ENCODE results near the gene TARDBP.

Gene TARDBP

GRCh38 chr1:11012260-11013159, at the start of gene TARDBP:
Gene TARDBP, plus strand, starts transcription at chr1:11012654. Its CDS starts 1,074 bp downstream, at chr1:11013728.
- no peaks in the 10 kb centered on the region for H3K27me3 ChIP-seq (ENCODE audit: control insufficient read depth, insufficient read depth, low read length)
- H3K4me3 ChIP-seq (ENCODE audit: low read depth, low read length) = peak within 1 kb of the TSS; percentile 95
- no peaks in the 10 kb centered on the region for H3K9me3 ChIP-seq (ENCODE audit: control insufficient read depth, insufficient read depth, low read length)
- H3K36me3 ChIP-seq (ENCODE audit: control insufficient read depth, insufficient read depth, low read length) = peaks cover 41% of the 10 kb centered on the region
- H3K4me1 ChIP-seq (ENCODE audit: control insufficient read depth, insufficient read depth, low read length) = peaks cover 10% of the 10 kb centered on the region
- H3K27ac ChIP-seq (ENCODE audit: low read depth, low read length) = peak within 1 kb of the TSS; percentile 98
- H3K9ac ChIP-seq (ENCODE audit: low read depth, low read length) = peak within 1 kb of the TSS; percentile 100

- Histone ChIP-seq H3K4me1 (ENCODE audit: control insufficient read depth, insufficient read depth, low read length) (peaks cover 24% of the 10 kb centered on the region; the same call in 1 of the 2 replicates), H3K9me3 (ENCODE audit: control insufficient read depth, insufficient read depth, low read length) (no peaks in the 10 kb centered on the region), H3K36me3 (ENCODE audit: control insufficient read depth, insufficient read depth, low read length) (no peaks in the 10 kb centered on the region), H3K27ac (ENCODE audit: low read depth, low read length) (no peak overlapping the region), H3K9ac (ENCODE audit: low read depth, low read length) (no peak overlapping the region), H3K27me3 (ENCODE audit: control insufficient read depth, insufficient read depth, low read length) (no peaks in the 10 kb centered on the region), H3K4me3 (ENCODE audit: low read depth, low read length) (no peak overlapping the region)
These were observed 46.8 kb upstream of the TARDBP start for GRCh38 chr1:10965546-10966226.

- Histone ChIP-seq H3K27me3 (ENCODE audit: control insufficient read depth, insufficient read depth, low read length) (no peaks in the 10 kb centered on the region), H3K9ac (ENCODE audit: low read depth, low read length) (no peak overlapping the region), H3K36me3 (ENCODE audit: control insufficient read depth, insufficient read depth, low read length) (no peaks in the 10 kb centered on the region), H3K9me3 (ENCODE audit: control insufficient read depth, insufficient read depth, low read length) (no peaks in the 10 kb centered on the region), H3K27ac (ENCODE audit: low read depth, low read length) (no peak overlapping the region), H3K4me1 (ENCODE audit: control insufficient read depth, insufficient read depth, low read length) (peaks cover 22% of the 10 kb centered on the region; the same call in 1 of the 2 replicates), H3K4me3 (ENCODE audit: low read depth, low read length) (no peak overlapping the region)
These were observed 45.4 kb upstream of the TARDBP start for GRCh38 chr1:10967090-10967489.

- H3K27ac ChIP-seq (ENCODE audit: low read depth, low read length) = no peak overlapping the region
- H3K4me3 ChIP-seq (ENCODE audit: low read depth, low read length) = no peak overlapping the region
- no peaks in the 10 kb centered on the region for H3K36me3 ChIP-seq (ENCODE audit: control insufficient read depth, insufficient read depth, low read length)
These were observed 44.0 kb upstream of the TARDBP start for GRCh38 chr1:10968411-10968826.

GRCh38 chr1:10969267-10969970, 43.0 kb upstream of the TARDBP start:
- no peak overlapping the region for H3K9ac ChIP-seq (ENCODE audit: low read depth, low read length)
- no peaks in the 10 kb centered on the region for H3K36me3 ChIP-seq (ENCODE audit: control insufficient read depth, insufficient read depth, low read length)
- H3K27me3 ChIP-seq (ENCODE audit: control insufficient read depth, insufficient read depth, low read length) = no peaks in the 10 kb centered on the region
- H3K9me3 ChIP-seq (ENCODE audit: control insufficient read depth, insufficient read depth, low read length) = no peaks in the 10 kb centered on the region
- H3K4me3 ChIP-seq (ENCODE audit: low read depth, low read length) = no peak overlapping the region
- peak overlapping the region; percentile 29 for H3K27ac ChIP-seq (ENCODE audit: low read depth, low read length)
- H3K4me1 ChIP-seq (ENCODE audit: control insufficient read depth, insufficient read depth, low read length) = peaks cover 22% of the 10 kb centered on the region; the same call in 1 of the 2 replicates

More at GRCh38 chr1:10968411-10968826, 44.0 kb upstream of the TARDBP start:
- H3K27me3 ChIP-seq (ENCODE audit: control insufficient read depth, insufficient read depth, low read length) = no peaks in the 10 kb centered on the region
- H3K9me3 ChIP-seq (ENCODE audit: control insufficient read depth, insufficient read depth, low read length) = no peaks in the 10 kb centered on the region
- H3K9ac ChIP-seq (ENCODE audit: low read depth, low read length) = no peak overlapping the region
- H3K4me1 ChIP-seq (ENCODE audit: control insufficient read depth, insufficient read depth, low read length) = peaks cover 22% of the 10 kb centered on the region; the same call in 1 of the 2 replicates

- Histone ChIP-seq H3K4me1 (ENCODE audit: control insufficient read depth, insufficient read depth, low read length) (peaks cover 22% of the 10 kb centered on the region; the same call in 1 of the 2 replicates), H3K27me3 (ENCODE audit: control insufficient read depth, insufficient read depth, low read length) (no peaks in the 10 kb centered on the region), H3K9me3 (ENCODE audit: control insufficient read depth, insufficient read depth, low read length) (no peaks in the 10 kb centered on the region), H3K36me3 (ENCODE audit: control insufficient read depth, insufficient read depth, low read length) (no peaks in the 10 kb centered on the region), H3K9ac (ENCODE audit: low read depth, low read length) (no peak overlapping the region), H3K4me3 (ENCODE audit: low read depth, low read length) (no peak overlapping the region), H3K27ac (ENCODE audit: low read depth, low read length) (no peak overlapping the region)
These were observed 42.5 kb upstream of the TARDBP start for GRCh38 chr1:10969971-10970332.

- H3K9ac ChIP-seq (ENCODE audit: low read depth, low read length) = no peak overlapping the region
These were observed 38.9 kb upstream of the TARDBP start for GRCh38 chr1:10973552-10973951.

GRCh38 chr1:10973956-10974881, 38.2 kb upstream of the TARDBP start:
- no peak overlapping the region for H3K4me3 ChIP-seq (ENCODE audit: low read depth, low read length)
- H3K27ac ChIP-seq (ENCODE audit: low read depth, low read length) = no peak overlapping the region
- H3K4me1 ChIP-seq (ENCODE audit: control insufficient read depth, insufficient read depth, low read length) = peaks cover 14% of the 10 kb centered on the region
- no peaks in the 10 kb centered on the region for H3K9me3 ChIP-seq (ENCODE audit: control insufficient read depth, insufficient read depth, low read length)
- H3K9ac ChIP-seq (ENCODE audit: low read depth, low read length) = no peak overlapping the region
- H3K27me3 ChIP-seq (ENCODE audit: control insufficient read depth, insufficient read depth, low read length) = no peaks in the 10 kb centered on the region
- H3K36me3 ChIP-seq (ENCODE audit: control insufficient read depth, insufficient read depth, low read length) = no peaks in the 10 kb centered on the region

More at GRCh38 chr1:10973552-10973951, 38.9 kb upstream of the TARDBP start:
- Histone ChIP-seq H3K4me3 (ENCODE audit: low read depth, low read length) (no peak overlapping the region), H3K36me3 (ENCODE audit: control insufficient read depth, insufficient read depth, low read length) (no peaks in the 10 kb centered on the region), H3K27ac (ENCODE audit: low read depth, low read length) (no peak overlapping the region), H3K27me3 (ENCODE audit: control insufficient read depth, insufficient read depth, low read length) (no peaks in the 10 kb centered on the region), H3K4me1 (ENCODE audit: control insufficient read depth, insufficient read depth, low read length) (peaks cover 17% of the 10 kb centered on the region; the same call in 1 of the 2 replicates), H3K9me3 (ENCODE audit: control insufficient read depth, insufficient read depth, low read length) (no peaks in the 10 kb centered on the region)

GRCh38 chr1:10975567-10976326, 36.7 kb upstream of the TARDBP start:
- Histone ChIP-seq H3K4me1 (ENCODE audit: control insufficient read depth, insufficient read depth, low read length) (peaks cover 16% of the 10 kb centered on the region), H3K4me3 (ENCODE audit: low read depth, low read length) (no peak overlapping the region), H3K27ac (ENCODE audit: low read depth, low read length) (peak overlapping the region; percentile 51), H3K9me3 (ENCODE audit: control insufficient read depth, insufficient read depth, low read length) (no peaks in the 10 kb centered on the region), H3K27me3 (ENCODE audit: control insufficient read depth, insufficient read depth, low read length) (no peaks in the 10 kb centered on the region), H3K36me3 (ENCODE audit: control insufficient read depth, insufficient read depth, low read length) (no peaks in the 10 kb centered on the region), H3K9ac (ENCODE audit: low read depth, low read length) (no peak overlapping the region)

Measured in HUES48 (cell line).